SU-DHL-6 (cell line): ENCODE results near the gene CRAMP1.

ENCODE experiments used
- H2AFZ ChIP-seq: fragments of 200-600 bp; sonication (generic); 2 replicates; pipeline ENCODE4 v1.6.1; 2014; ENCODE audit warnings: low read depth, mild to moderate bottlenecking, moderate library complexity, mixed read lengths, antibody characterized with exemption, low read length; ENCODE audit not compliant: severe bottlenecking
- H3F3A ChIP-seq: fragments of 200-600 bp; shearing (Covaris generic); 2 replicates; pipeline ENCODE4 v1.6.0; 2016; ENCODE audit warnings: antibody characterized with exemption, mild to moderate bottlenecking; ENCODE audit not compliant: insufficient read depth
- H3K27ac ChIP-seq: fragments of 200-600 bp; sonication (generic); 2 replicates; pipeline ENCODE4 v1.5.1; 2016; ENCODE audit warnings: low read depth, mild to moderate bottlenecking, low read length, moderate library complexity, mixed read lengths
- H3K27me3 ChIP-seq: fragments of 200-600 bp; sonication (generic), shearing (Covaris generic); 2 replicates; pipeline ENCODE4 v1.6.0; 2014; ENCODE audit warnings: mild to moderate bottlenecking, low read length
- H3K36me3 ChIP-seq: fragments of 200-600 bp; sonication (generic); 2 replicates; pipeline ENCODE4 v1.6.1; 2014; ENCODE audit warnings: mild to moderate bottlenecking, low read length, mixed read lengths
- H3K4me2 ChIP-seq: fragments of 300-600, 200-600 bp; shearing (Covaris generic), sonication (generic); 2 replicates; pipeline ENCODE4 v1.6.0; 2014; ENCODE audit warnings: low read length, low read depth, mild to moderate bottlenecking; ENCODE audit not compliant: poor library complexity, severe bottlenecking
- H3K4me3 ChIP-seq: fragments of 200-600 bp; sonication (generic); 2 replicates; pipeline ENCODE4 v1.5.1; 2014; ENCODE audit warnings: antibody characterized with exemption, low read length, mild to moderate bottlenecking, mixed read lengths; ENCODE audit not compliant: insufficient read depth, poor library complexity, severe bottlenecking
- H3K79me2 ChIP-seq: fragments of 200-600 bp; sonication (generic); 2 replicates; pipeline ENCODE4 v1.6.1; 2014; ENCODE audit warnings: mild to moderate bottlenecking, low read length, moderate library complexity; ENCODE audit not compliant: insufficient read depth
- H3K9ac ChIP-seq: fragments of 200-600 bp; sonication (generic); 2 replicates; pipeline ENCODE4 v1.7.0; 2014; ENCODE audit warnings: mild to moderate bottlenecking, low read length
- H3K9me2 ChIP-seq: fragments of 200-600 bp; sonication (generic); replicated peaks from 2 replicates; pipeline ENCODE4 v1.6.1; 2014; ENCODE audit warnings: low read length; ENCODE audit not compliant: insufficient read depth
- H3K9me3 ChIP-seq: fragments of 200-600 bp; sonication (generic); 2 replicates; pipeline ENCODE4 v1.6.1; 2014; ENCODE audit warnings: low read length, mixed read lengths; ENCODE audit not compliant: insufficient read depth
- H4K20me1 ChIP-seq: fragments of 200-600 bp; sonication (generic); 2 replicates; pipeline ENCODE4 v1.6.1; 2014; ENCODE audit warnings: low read depth, mild to moderate bottlenecking, antibody characterized with exemption, low read length, moderate library complexity, mixed read lengths
- EZH2phosphoT487 ChIP-seq: fragments of 200-600 bp; sonication (generic), shearing (Covaris generic); conservative IDR thresholded peaks from 2 replicates; pipeline ENCODE4 v1.6.1; 2018; ENCODE audit warnings: mild to moderate bottlenecking, antibody characterized with exemption, low read length, moderate library complexity, mixed read lengths
- TF ChIP-seq, protein P1 (sequence below): fragments of 200-600 bp; sonication (generic); IDR thresholded peaks from one replicate; pipeline ENCODE4 v1.5.1; 2017; ENCODE audit warnings: antibody characterized with exemption, mild to moderate bottlenecking, low read length, moderate library complexity; ENCODE audit not compliant: insufficient read depth, poor library complexity, severe bottlenecking

Gene CRAMP1

DNA sequence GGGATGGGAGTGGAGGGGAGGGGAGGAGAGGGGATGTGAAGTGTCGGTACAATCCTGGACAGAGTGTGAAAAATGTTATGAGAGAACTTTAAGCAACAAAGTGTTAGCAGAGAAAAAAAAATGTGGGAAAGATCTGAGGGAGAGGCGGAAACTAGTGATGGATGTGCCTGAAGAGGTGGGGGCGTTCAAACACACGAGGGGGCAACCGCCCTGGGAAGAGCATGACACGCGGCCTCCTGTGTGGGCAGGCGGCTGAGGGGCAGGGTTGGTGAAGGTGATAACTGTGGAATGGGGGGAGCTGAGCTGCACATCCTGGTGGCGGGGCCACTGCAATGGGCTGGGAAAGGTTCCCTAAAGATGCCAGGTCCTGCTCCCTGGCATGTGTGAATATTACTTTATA lies 30.4 kb upstream of the CRAMP1 start:
- no peaks in the 10 kb centered on the region for H3F3A ChIP-seq
- no peaks in the 10 kb centered on the region for H3K27me3 ChIP-seq
- no peaks in the 10 kb centered on the region for H3K36me3 ChIP-seq
- no peaks in the 10 kb centered on the region for H4K20me1 ChIP-seq
- H3K79me2 ChIP-seq = no peaks in the 10 kb centered on the region
- no peak for TF ChIP-seq EZH2phosphoT487
- TF ChIP-seq, protein P1, sequence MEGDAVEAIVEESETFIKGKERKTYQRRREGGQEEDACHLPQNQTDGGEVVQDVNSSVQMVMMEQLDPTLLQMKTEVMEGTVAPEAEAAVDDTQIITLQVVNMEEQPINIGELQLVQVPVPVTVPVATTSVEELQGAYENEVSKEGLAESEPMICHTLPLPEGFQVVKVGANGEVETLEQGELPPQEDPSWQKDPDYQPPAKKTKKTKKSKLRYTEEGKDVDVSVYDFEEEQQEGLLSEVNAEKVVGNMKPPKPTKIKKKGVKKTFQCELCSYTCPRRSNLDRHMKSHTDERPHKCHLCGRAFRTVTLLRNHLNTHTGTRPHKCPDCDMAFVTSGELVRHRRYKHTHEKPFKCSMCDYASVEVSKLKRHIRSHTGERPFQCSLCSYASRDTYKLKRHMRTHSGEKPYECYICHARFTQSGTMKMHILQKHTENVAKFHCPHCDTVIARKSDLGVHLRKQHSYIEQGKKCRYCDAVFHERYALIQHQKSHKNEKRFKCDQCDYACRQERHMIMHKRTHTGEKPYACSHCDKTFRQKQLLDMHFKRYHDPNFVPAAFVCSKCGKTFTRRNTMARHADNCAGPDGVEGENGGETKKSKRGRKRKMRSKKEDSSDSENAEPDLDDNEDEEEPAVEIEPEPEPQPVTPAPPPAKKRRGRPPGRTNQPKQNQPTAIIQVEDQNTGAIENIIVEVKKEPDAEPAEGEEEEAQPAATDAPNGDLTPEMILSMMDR = no peak
- H3K4me3 ChIP-seq = no peak overlapping the region
- H3K9ac ChIP-seq = no peak overlapping the region
- no peak overlapping the region for H3K27ac ChIP-seq
- H2AFZ ChIP-seq = no peak overlapping the region
- no peaks in the 10 kb centered on the region for H3K9me3 ChIP-seq
- no peaks in the 10 kb centered on the region for H3K9me2 ChIP-seq
- H3K4me2 ChIP-seq = no peak overlapping the region

DNA sequence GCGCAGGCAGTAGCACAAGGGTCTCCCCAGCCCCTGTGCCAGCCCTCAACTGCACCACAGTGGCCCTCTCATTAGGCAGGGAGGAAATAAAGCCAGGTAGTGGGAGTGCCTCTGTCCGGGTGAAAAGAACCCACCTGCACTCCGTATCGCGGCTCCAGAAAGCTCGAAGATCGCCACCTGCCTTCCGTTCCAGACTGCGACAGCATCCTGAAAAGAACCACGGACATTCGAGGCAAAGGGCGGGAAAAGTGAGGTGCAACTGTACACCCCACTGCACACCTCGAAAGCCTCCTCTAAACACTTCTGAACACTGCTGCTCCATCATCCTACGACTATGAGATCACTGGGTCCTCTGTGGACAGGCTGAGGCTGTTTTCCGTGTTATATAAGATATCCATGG lies 29.0 kb upstream of the CRAMP1 start:
- Histone ChIP-seq H3K36me3 (no peaks in the 10 kb centered on the region), H3K4me3 (no peak overlapping the region), H3F3A (no peaks in the 10 kb centered on the region), H3K27me3 (no peaks in the 10 kb centered on the region), H4K20me1 (no peaks in the 10 kb centered on the region), H3K9ac (no peak overlapping the region), H2AFZ (no peak overlapping the region), H3K9me3 (no peaks in the 10 kb centered on the region), H3K27ac (no peak overlapping the region), H3K79me2 (no peaks in the 10 kb centered on the region), H3K4me2 (no peak overlapping the region), H3K9me2 (no peaks in the 10 kb centered on the region)
- TF ChIP-seq EZH2phosphoT487 = no peak
- TF ChIP-seq, protein P1 = no peak

DNA sequence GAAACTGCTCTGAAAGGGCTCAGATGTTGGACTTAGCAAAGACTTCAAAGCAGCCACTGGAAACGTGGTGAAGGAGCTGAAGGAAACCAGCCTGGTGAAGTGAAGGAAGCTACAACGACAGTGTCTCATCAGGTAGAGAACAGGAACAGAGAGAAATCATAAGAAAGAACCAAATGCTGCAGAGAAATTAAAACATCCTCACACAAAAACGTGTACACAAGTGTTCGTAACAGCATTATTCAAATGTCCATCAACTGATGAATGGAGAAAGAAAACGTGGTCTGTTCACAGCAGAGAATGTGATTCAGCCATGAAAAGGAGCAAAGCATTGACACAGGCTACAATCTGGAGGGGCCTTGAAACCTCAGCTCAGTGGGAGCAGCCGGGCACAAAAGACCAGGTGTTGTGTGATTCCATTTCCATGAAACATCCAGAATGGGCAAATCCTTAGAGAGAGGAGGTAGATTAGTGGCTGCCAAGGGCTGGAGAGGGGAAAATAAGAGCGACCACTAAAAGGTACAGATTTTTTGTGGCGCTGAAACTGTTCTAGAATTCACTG lies 27.2 kb upstream of the CRAMP1 start:
- no peak overlapping the region for H3K4me3 ChIP-seq
- H4K20me1 ChIP-seq = no peaks in the 10 kb centered on the region
- H3K4me2 ChIP-seq = no peak overlapping the region
- H3K9ac ChIP-seq = no peak overlapping the region
- no peaks in the 10 kb centered on the region for H3K36me3 ChIP-seq
- no peaks in the 10 kb centered on the region for H3K79me2 ChIP-seq
- H2AFZ ChIP-seq = no peak overlapping the region
- no peak overlapping the region for H3K27ac ChIP-seq
- no peaks in the 10 kb centered on the region for H3K27me3 ChIP-seq
- no peaks in the 10 kb centered on the region for H3K9me2 ChIP-seq
- no peaks in the 10 kb centered on the region for H3F3A ChIP-seq
- no peaks in the 10 kb centered on the region for H3K9me3 ChIP-seq
- TF ChIP-seq, protein P1 = no peak
- TF ChIP-seq EZH2phosphoT487 = no peak
